Stimulated activated CD4-positive, alpha-beta T cell treated with anti-CD3 and anti-CD28 coated beads, Interleukin-4, amount 100 ng/mL, for 48 hours (primary cell): ENCODE data around the gene ISCA1.

Experiments used
- DNase-seq, 2 donors: peaks; one replicate each; pipeline ENCODE4 v3.0.0-alpha.2; 2020; ENCODE audit warnings: low read depth in 2 of 2

Gene ISCA1

GRCh38 chr9:86285261-86285660, 2.9 kb upstream of the ISCA1 start:
- DNase-seq = no peak

GRCh38 chr9:86282979-86283535, 719 bp upstream of the ISCA1 start:
- DNase-seq = no peak

GRCh38 chr9:86281593-86282076, 703 bp downstream of the ISCA1 start:
- DNase-seq = no peak

GRCh38 chr9:86280580-86280979, 1.8 kb downstream of the ISCA1 start:
- DNase-seq = no peak

- DNase-seq = no peak
Measured at GRCh38 chr9:86279839-86280238, 2.5 kb downstream of the ISCA1 start.

GRCh38 chr9:86277072-86277471, 5.3 kb downstream of the ISCA1 start:
- no peak for DNase-seq

- DNase-seq = no peak
Measured at GRCh38 chr9:86275962-86276361, 6.4 kb downstream of the ISCA1 start.

GRCh38 chr9:86274821-86275643, 7.3 kb downstream of the ISCA1 start:
- DNase-seq = no peak

- DNase-seq = no peak
Measured at GRCh38 chr9:86272221-86272620, 10.1 kb downstream of the ISCA1 start.

- no peak for DNase-seq
Measured at GRCh38 chr9:86263876-86264275, 18.5 kb downstream of the ISCA1 start.

GRCh38 chr9:86262492-86262891, 19.8 kb downstream of the ISCA1 start:
- no peak for DNase-seq

- no peak for DNase-seq
Measured at GRCh38 chr9:86259557-86259956, 22.8 kb downstream of the ISCA1 start, which contains the start of gene C9orf153. TSS of gene C9orf153 (minus strand) at chr9:86259657. CDS start at chr9:86229603, 30,054 bp downstream.

- DNase-seq = no peak
Measured at GRCh38 chr9:86257391-86257790, 24.9 kb downstream of the ISCA1 start.

- DNase-seq = no peak
Measured at GRCh38 chr9:86256653-86257052, 25.7 kb downstream of the ISCA1 start.

GRCh38 chr9:86253577-86253976, 28.8 kb downstream of the ISCA1 start:
- DNase-seq = no peak

- no peak for DNase-seq
Measured at GRCh38 chr9:86252870-86253269, 29.5 kb downstream of the ISCA1 start.

GRCh38 chr9:86250123-86250522, 32.2 kb downstream of the ISCA1 start:
- DNase-seq = no peak

- no peak for DNase-seq
Measured at GRCh38 chr9:86248746-86249145, 33.6 kb downstream of the ISCA1 start.

GRCh38 chr9:86246752-86247161, 35.6 kb downstream of the ISCA1 start:
- DNase-seq = no peak

- no peak for DNase-seq
Measured at GRCh38 chr9:86242071-86242470, 40.3 kb downstream of the ISCA1 start.

- DNase-seq = no peak
Measured at GRCh38 chr9:86241216-86241615, 41.1 kb downstream of the ISCA1 start.

- no peak for DNase-seq
Measured at GRCh38 chr9:86238861-86239770, 43.2 kb downstream of the ISCA1 start.
